Glomerular visceral epithelial cell (primary cell): ENCODE measurements around the gene SEC24C.
"Not testable (repeated sequence)": the region's sequence is repeated elsewhere in the genome, so short reads cannot be mapped to it uniquely, and the experiment has no call there.

Experiments
- DNase-seq: peaks from one replicate; pipeline ENCODE4 v3.0.0-alpha.2; 2016; ENCODE audit errors: extremely low spot score

Gene SEC24C

GRCh38 chr10:73793456-73793855 is 49.3 kb downstream of the SEC24C start:
- DNase-seq, result no peak

- DNase-seq, result not testable (repeated sequence)
Measured at GRCh38 chr10:73795491-73795890, 51.3 kb downstream of the SEC24C start.

GRCh38 chr10:73796035-73796434 is 51.9 kb downstream of the SEC24C start:
- not testable (repeated sequence) for DNase-seq

DNA sequence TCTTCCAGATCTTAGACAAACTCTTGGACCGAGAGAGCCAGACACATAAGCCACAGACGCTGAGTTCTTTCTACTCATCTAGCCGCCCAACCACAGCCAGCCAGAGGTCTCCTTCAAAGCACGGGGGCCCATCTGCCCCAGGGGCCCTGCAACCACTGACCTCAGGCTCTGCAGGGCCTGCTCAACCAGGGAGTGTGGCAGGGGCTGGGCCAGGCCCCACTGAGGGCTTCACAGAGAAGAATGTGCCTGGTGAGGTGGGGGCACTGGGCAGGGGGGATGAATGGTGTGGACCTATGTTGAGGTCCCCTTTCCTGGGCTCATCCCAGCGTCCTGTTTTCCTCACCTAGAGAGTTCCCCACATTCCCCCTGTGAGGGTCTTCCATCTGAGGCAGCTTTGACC is 52.6 kb downstream of the SEC24C start:
- DNase-seq, result no peak

DNA sequence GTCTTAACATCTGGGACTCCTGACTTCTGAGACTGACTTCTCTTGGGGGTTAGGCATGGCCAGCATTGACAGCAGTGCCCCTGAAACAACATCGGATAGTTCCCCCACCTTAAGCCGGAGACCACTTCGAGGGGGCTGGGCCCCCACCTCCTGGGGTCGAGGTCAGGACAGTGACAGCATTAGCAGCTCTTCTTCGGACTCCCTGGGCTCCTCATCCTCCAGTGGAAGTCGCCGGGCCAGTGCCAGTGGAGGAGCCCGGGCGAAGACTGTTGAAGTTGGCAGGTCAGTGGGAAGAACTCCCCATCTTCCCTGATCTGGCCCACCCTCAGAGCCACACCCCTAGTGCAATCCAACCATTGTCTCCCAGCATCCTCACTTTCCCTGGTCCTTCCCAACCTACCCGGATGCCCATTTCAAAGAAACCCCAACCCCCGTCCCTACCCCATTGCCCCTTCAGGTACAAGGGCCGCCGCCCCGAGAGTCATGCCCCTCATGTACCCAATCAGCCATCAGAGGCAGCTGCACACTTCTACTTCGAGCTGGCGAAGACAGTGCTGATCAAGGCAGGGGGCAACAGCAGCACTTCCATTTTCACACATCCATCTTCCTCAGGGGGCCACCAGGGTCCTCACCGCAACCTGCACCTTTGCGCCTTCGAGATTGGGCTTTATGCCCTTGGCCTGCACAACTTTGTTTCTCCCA is 53.3 kb downstream of the SEC24C start:
- DNase-seq, result no peak

- DNase-seq, result no peak
Measured at GRCh38 chr10:73798087-73798486, 53.9 kb downstream of the SEC24C start.

DNA sequence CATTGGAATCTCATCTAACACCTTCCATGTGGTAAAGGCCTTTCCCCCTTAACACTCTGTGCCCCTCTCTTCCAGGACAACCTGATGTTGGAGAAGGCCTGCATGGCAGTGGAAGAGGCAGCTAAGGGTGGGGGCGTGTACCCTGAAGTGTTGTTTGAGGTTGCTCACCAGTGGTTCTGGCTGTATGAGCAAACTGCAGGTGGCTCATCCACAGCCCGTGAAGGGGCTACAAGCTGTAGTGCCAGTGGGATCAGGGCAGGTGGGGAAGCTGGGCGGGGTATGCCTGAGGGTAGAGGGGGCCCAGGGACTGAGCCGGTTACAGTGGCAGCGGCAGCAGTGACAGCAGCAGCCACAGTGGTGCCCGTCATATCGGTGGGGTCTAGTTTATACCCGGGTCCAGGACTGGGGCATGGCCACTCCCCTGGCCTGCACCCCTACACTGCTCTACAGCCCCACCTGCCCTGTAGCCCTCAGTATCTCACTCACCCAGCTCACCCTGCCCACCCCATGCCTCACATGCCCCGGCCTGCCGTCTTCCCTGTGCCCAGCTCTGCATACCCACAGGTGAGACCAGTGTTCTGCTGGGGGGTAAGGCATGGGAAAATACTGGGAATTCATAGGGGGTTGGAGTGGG is 54.9 kb downstream of the SEC24C start:
- no peak for DNase-seq

GRCh38 chr10:73799899-73800559 is 55.9 kb downstream of the SEC24C start:
- DNase-seq, result no peak

- DNase-seq, result no peak
Measured at GRCh38 chr10:73800560-73801252, 56.5 kb downstream of the SEC24C start.

GRCh38 chr10:73801253-73801590 is 57.0 kb downstream of the SEC24C start:
- no peak for DNase-seq

DNA sequence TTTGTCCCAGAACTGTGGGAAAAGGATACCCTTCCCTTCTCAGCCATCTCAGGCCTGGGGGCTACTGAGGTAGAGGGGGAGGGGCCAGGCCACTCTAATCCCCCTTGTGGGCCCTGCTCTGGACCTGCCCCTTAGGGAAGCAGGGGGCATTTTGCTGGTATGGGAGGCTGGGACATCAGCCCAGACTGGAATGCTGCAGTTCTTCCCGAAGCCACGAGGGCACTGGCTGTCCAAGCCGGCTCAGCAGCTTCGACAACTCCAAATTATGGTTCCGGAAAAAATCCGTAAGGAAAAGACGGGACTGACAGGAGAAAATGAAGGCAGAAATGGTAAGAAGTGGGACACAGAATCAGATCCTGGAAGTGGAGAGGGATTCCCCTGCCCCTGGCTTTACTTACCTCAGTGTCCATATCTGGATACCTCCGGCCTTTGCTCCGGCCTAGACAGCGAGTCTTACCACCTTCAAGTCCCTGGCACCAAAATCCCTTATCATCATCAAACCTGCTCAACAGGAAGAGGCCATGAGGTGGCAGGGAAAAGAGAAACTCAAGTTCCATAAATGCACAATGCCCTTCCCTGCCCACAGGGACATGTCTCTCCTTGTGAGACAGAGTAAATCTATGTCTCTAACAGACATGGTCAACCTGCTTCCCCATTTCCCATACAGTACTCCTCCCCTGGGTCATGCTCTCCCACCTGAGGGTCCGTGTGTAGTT is 58.3 kb downstream of the SEC24C start:
- DNase-seq, result no peak

GRCh38 chr10:73803680-73804286 is 59.6 kb downstream of the SEC24C start:
- DNase-seq, result no peak

- DNase-seq, result no peak
Measured at GRCh38 chr10:73806176-73806950, 62.2 kb downstream of the SEC24C start.

- DNase-seq, result no peak
Measured at GRCh38 chr10:73807471-73807870, 63.3 kb downstream of the SEC24C start.

DNA sequence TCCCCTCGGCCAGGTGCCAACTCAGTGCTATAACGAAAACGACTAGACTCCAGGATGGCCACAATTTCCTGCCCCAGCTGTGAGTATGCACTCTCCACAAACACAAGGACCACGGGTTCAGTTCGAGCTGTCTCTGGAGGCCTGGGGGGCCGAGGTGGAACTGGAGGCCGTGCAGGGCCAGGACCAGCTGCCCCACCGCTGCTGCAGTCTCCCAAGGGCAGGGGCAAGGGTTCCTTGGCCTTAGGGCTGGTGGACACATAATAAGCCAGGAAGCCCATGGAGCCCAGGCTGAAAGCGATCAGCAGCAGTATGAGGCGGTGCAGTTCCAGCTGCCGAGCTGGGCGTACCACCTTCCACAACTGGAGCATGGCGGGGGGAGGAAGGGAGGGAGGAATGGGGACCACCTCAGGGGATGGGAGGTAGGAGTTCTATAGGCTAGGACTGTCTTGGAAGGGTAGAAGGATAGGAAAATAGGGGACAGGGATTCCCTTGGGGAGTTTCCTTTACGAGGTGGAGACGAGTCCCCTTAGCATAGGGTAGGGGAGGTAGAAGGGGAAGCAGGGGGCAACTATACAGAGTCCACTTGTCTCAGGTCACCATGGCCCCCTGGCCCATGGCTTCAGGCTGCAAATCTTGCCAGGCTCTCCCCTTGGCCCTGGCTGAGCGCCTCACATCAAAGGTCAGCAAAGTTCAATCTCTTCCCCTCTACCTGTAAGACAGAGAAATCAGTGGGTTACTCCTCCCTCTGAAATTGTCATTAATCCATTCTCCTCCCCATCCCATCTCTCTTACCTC is 64.0 kb downstream of the SEC24C start:
- no peak for DNase-seq

DNA sequence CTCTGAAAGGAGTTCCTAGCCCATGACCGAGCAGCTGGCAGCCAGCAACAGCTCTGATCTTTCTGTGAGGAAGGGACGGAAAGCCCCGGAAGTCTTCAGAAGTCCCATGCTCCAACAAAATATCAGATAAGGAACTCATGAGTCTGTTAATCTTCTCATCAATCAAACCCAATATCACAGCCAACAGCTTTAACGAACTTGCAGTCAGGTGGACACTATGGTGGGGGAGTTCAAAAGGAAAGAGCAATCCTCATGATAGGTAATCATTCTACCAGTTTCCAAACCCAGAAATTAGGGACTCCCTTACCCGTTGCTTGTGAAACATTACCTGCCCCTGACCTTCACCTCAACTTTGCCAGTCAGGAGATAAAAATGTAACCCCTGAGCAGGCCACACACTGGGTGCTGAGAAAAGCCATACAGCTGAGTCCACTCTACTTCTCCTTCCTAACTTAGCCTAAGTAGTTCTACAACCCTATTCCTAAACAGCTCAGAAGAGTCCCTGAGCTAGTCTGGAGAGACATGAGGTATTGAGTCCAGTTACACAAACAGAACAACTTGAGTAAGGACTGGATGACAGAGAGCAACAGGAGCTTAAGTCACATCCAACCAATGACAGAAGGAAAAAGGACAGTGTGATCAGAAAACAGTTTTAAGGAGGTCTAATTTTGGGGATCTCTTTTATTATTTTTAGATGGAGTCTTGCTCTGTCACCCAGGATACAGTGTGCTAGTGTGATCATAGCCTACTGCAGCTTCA is 65.1 kb downstream of the SEC24C start:
- DNase-seq, result no peak

- DNase-seq, result no peak
Measured at GRCh38 chr10:73810358-73810734, 66.2 kb downstream of the SEC24C start.

GRCh38 chr10:73810735-73811465 is 66.7 kb downstream of the SEC24C start:
- DNase-seq, result peak; percentile 30

- no peak for DNase-seq
Measured at GRCh38 chr10:73812657-73813056, 68.5 kb downstream of the SEC24C start.
